Endothelial cell of umbilical vein (primary cell): ENCODE measurements around the gene STK32C. TPM values are rescaled to one million over a fixed set of nuclear protein-coding genes. Genes with fewer than 3 reads are reported as not detected.

Experiments used
- BruUV-seq: library from RNA; stranded (reverse); fragments of 400-500 nt; replicated peaks from 2 replicates; lab custom pipeline; 2021; lab: Mats Ljungman, UMichigan
- CTCF ChIA-PET: fragments of 300-600, 350-600 bp; sonication (Branson Sonifier 250); formaldehyde crosslinking; loops from one replicate; lab custom pipeline; 2021; ENCODE audit warnings: antibody characterized with exemption, inconsistent platforms; lab: Charles Lee
- POLR2A ChIA-PET: fragments of 300-600, 350-600 bp; sonication (Branson Sonifier 250); formaldehyde crosslinking; loops from one replicate; lab custom pipeline; 2021; ENCODE audit warnings: antibody characterized with exemption, inconsistent platforms; lab: Charles Lee
- DNase-seq: peaks from one replicate; pipeline ENCODE4 v3.0.0-alpha.2; 2011; ENCODE audit warnings: low read depth, low spot score
- FAIRE-seq: peaks from 2 replicates; lab custom pipeline; 2011; peaks lifted over from hg19 to GRCh38; lab: Jason Lieb, UNC
- H2AFZ ChIP-seq: 2 replicates; pipeline ENCODE4 v1.6.0; 2012; ENCODE audit warnings: low read depth, low read length, control low read depth, inconsistent platforms
- H3K27ac ChIP-seq: 2 replicates; pipeline ENCODE4 v1.5.1; 2011; ENCODE audit warnings: low read depth, mild to moderate bottlenecking, control low read depth, low read length, moderate library complexity; ENCODE audit not compliant: insufficient read depth
- H3K27me3 ChIP-seq, 2 experiments: 2 replicates each; pipeline versions ENCODE4 v1.6.0 to v1.6.1; 2011; ENCODE audit warnings: low read length in 2 of 2, mixed read lengths in 1 of 2; ENCODE audit not compliant: control insufficient read depth in 2 of 2, insufficient read depth in 2 of 2
- H3K36me3 ChIP-seq, 2 experiments: 2 replicates in 1 of 2; 3 replicates in 1 of 2; pipeline ENCODE4 v1.5.1; 2011; ENCODE audit warnings: low read length in 2 of 2, mild to moderate bottlenecking in 1 of 2, moderate library complexity in 1 of 2; ENCODE audit not compliant: control insufficient read depth in 2 of 2, insufficient read depth in 2 of 2; ENCODE audit errors: extremely low read depth in 1 of 2
- H3K4me1 ChIP-seq: 3 replicates; pipeline ENCODE4 v1.5.1; 2011; ENCODE audit warnings: mild to moderate bottlenecking, low read length; ENCODE audit not compliant: control insufficient read depth, insufficient read depth; ENCODE audit errors: extremely low read depth
- H3K4me2 ChIP-seq: 2 replicates; pipeline ENCODE4 v1.6.1; 2011; ENCODE audit warnings: low read length, control low read depth, mixed read lengths; ENCODE audit not compliant: insufficient read depth
- H3K4me3 ChIP-seq, 3 experiments: fragments of 200-600 bp in 1 of 3; sonication (generic), shearing (Covaris generic) in 1 of 3; replicated peaks in 1 of 3; 2 replicates each; pipeline ENCODE4 v1.5.1; 2011 to 2016; ENCODE audit warnings: control low read depth in 3 of 3, low read length in 3 of 3, mild to moderate bottlenecking in 2 of 3, inconsistent platforms in 1 of 3, low read depth in 1 of 3, moderate library complexity in 1 of 3; ENCODE audit not compliant: insufficient read depth in 1 of 3
- H3K79me2 ChIP-seq: 2 replicates; pipeline ENCODE4 v1.6.0; 2012; ENCODE audit warnings: low read length, inconsistent platforms; ENCODE audit not compliant: control insufficient read depth, insufficient read depth
- H3K9ac ChIP-seq: replicated peaks from 2 replicates; pipeline ENCODE3; 2011; ENCODE audit warnings: low read length, control low read depth; ENCODE audit not compliant: insufficient read depth; ENCODE audit errors: extremely low read depth
- H3K9me1 ChIP-seq: replicated peaks from 3 replicates; pipeline ENCODE4 v1.6.0; 2011; ENCODE audit warnings: mild to moderate bottlenecking, low read length; ENCODE audit not compliant: control insufficient read depth, insufficient read depth; ENCODE audit errors: extremely low read depth
- H3K9me3 ChIP-seq: replicated peaks from 2 replicates; pipeline ENCODE4 v1.5.1; 2012; ENCODE audit warnings: low read length, inconsistent platforms; ENCODE audit not compliant: control insufficient read depth, insufficient read depth
- H4K20me1 ChIP-seq: replicated peaks from 2 replicates; pipeline ENCODE3; 2011; ENCODE audit warnings: mild to moderate bottlenecking, low read length; ENCODE audit not compliant: control insufficient read depth, insufficient read depth; ENCODE audit errors: extremely low read depth
- EZH2 ChIP-seq: IDR thresholded peaks from 2 replicates; pipeline ENCODE4 v1.6.1; 2012; ENCODE audit warnings: borderline replicate concordance, low read depth, mild to moderate bottlenecking, moderate library complexity, low read length, inconsistent platforms; ENCODE audit not compliant: severe bottlenecking
- FOS ChIP-seq: IDR thresholded peaks from 2 replicates; pipeline ENCODE4 v1.6.1; 2011; ENCODE audit warnings: mild to moderate bottlenecking, low read length, moderate library complexity, borderline replicate concordance; ENCODE audit not compliant: insufficient read depth
- GATA2 ChIP-seq: IDR thresholded peaks from 2 replicates; pipeline ENCODE4 v1.7.0; 2011; ENCODE audit warnings: low read depth, mild to moderate bottlenecking, moderate library complexity, mixed read lengths, low read length; ENCODE audit not compliant: insufficient read length, insufficient read depth
- JUN ChIP-seq: IDR thresholded peaks from 2 replicates; pipeline ENCODE4 v1.6.1; 2011; ENCODE audit warnings: borderline replicate concordance, low read depth; ENCODE audit not compliant: insufficient read length, insufficient read depth
- MYC ChIP-seq: IDR thresholded peaks from one replicate; pipeline ENCODE4 v1.6.1; 2011; ENCODE audit warnings: mild to moderate bottlenecking, low read depth, low read length
- POLR2A ChIP-seq: IDR thresholded peaks from 2 replicates; pipeline ENCODE4 v1.6.1; 2012; ENCODE audit warnings: low read depth, mild to moderate bottlenecking, control low read depth, low read length
- POLR2AphosphoS5 ChIP-seq: IDR thresholded peaks from 2 replicates; pipeline ENCODE4 v1.6.1; 2012; ENCODE audit warnings: low read depth, mild to moderate bottlenecking, control low read depth, low read length, moderate library complexity; ENCODE audit not compliant: insufficient read depth
- dilution Hi-C: fragments of 300-500 bp; cut with MboI; formaldehyde crosslinking; loops from one replicate; pipeline ENCODE4 v1.15.0; 2019; ENCODE audit warnings: low sequenced_read_pairs; ENCODE audit not compliant: extremely low pct_ligation_motif_present
- intact Hi-C: fragments of 100-400 bp; cut with micrococcal nuclease; formaldehyde crosslinking; loops from one replicate; pipeline ENCODE4 v1.10.0; 2022
- polyA plus RNA-seq, 4 experiments: library from polyadenylated mRNA; depleted of rRNA in 3 of 4; stranded (reverse) in 3 of 4; unstranded in 1 of 4; fragments of >200 nt; gene quantifications; 2 replicates each; pipeline versions ENCODE4 v1.2.1 to v1.2.3, GENCODE V29; 2011 to 2012; ENCODE audit warnings: missing spikeins in 1 of 4
- total RNA-seq: library from RNA; stranded (reverse); gene quantifications from 2 replicates; pipeline ENCODE4 v1.2.3, GENCODE V29; 2021
- TF ChIP-seq, protein P1 (sequence below): IDR thresholded peaks from 2 replicates; pipeline ENCODE4 v1.6.1; 2011; ENCODE audit not compliant: insufficient read depth, insufficient read length
- TF ChIP-seq, protein P2 (sequence below), 2 donors: IDR thresholded peaks; 1 replicate in 1 of 2; 2 replicates in 1 of 2; pipeline ENCODE4 v1.5.1; 2011; ENCODE audit warnings: low read length in 2 of 2, mild to moderate bottlenecking in 2 of 2, moderate library complexity in 2 of 2, control low read depth in 1 of 2, inconsistent platforms in 1 of 2, low read depth in 1 of 2; ENCODE audit not compliant: insufficient read depth in 1 of 2; ENCODE audit errors: extremely low read depth in 1 of 2

STK32C gene
- total and polyA plus RNA-seq, 2 donors (not counting 3 experiments of a cell fraction or from before 2014, with no cell fraction given), result 5.4 to 14.1 TPM

DNA sequence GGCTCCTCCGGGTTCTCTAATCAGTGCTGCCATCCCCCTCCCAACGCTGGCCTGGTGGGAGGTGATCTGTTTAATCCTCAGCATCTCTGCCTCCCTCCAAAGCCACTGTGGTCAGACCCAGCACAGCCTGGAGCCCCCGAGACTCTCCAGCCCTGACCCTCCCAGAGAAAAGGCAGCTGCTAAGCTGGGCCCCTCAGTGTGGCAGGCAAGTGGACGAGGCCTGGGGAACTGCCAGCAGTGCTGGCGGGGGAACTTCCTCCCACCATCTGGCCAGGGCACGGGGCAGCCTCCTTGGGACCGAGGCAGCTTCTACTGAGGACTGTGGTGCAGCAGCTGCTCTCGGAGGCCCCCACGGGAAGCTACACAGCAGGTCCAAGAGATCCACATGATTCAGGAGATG is 69.9 kb downstream of the STK32C start:
- no peaks in the 10 kb centered on the region for H3K27me3 ChIP-seq
- H2AFZ ChIP-seq, result no peak overlapping the region
- no peak overlapping the region for H3K27ac ChIP-seq
- no peak for TF ChIP-seq EZH2
- no peak for TF ChIP-seq GATA2
- no peak for TF ChIP-seq POLR2A
- TF ChIP-seq MYC, result no peak
- TF ChIP-seq POLR2AphosphoS5, result no peak
- TF ChIP-seq, protein P1, sequence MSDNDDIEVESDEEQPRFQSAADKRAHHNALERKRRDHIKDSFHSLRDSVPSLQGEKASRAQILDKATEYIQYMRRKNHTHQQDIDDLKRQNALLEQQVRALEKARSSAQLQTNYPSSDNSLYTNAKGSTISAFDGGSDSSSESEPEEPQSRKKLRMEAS, result no peak
- TF ChIP-seq JUN, result no peak
- no peak for TF ChIP-seq FOS
- TF ChIP-seq, protein P2, sequence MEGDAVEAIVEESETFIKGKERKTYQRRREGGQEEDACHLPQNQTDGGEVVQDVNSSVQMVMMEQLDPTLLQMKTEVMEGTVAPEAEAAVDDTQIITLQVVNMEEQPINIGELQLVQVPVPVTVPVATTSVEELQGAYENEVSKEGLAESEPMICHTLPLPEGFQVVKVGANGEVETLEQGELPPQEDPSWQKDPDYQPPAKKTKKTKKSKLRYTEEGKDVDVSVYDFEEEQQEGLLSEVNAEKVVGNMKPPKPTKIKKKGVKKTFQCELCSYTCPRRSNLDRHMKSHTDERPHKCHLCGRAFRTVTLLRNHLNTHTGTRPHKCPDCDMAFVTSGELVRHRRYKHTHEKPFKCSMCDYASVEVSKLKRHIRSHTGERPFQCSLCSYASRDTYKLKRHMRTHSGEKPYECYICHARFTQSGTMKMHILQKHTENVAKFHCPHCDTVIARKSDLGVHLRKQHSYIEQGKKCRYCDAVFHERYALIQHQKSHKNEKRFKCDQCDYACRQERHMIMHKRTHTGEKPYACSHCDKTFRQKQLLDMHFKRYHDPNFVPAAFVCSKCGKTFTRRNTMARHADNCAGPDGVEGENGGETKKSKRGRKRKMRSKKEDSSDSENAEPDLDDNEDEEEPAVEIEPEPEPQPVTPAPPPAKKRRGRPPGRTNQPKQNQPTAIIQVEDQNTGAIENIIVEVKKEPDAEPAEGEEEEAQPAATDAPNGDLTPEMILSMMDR (IDR thresholded peaks at IDR 0.05; ENCODE audit: extremely low read depth in 1 of 2, insufficient read depth in 1 of 2, low read depth in 1 of 2, low read length in 2 of 2), result no peak
- no peak overlapping the region for H3K4me2 ChIP-seq
- no peaks in the 10 kb centered on the region for H3K9me1 ChIP-seq
- ChIA-PET POLR2A (no interaction called here), CTCF (no interaction called here)
- H3K4me1 ChIP-seq, result no peaks in the 10 kb centered on the region
- H3K4me3 ChIP-seq, result no peak overlapping the region
- dilution Hi-C loops, result no loop called here
- no peak for FAIRE-seq
- intact Hi-C loops, result no loop called here
- no peaks in the 10 kb centered on the region for H4K20me1 ChIP-seq
- BruUV-seq, result no TSS peak
- no peaks in the 10 kb centered on the region for H3K9me3 ChIP-seq
- DNase-seq, result no peak
- no peaks in the 10 kb centered on the region for H3K79me2 ChIP-seq
- H3K9ac ChIP-seq, result no peak overlapping the region
- H3K36me3 ChIP-seq, result no peaks in the 10 kb centered on the region
